NCI-H1092 (cell line): ENCODE results near the gene JAKMIP2.
A peak's percentile ranks its signal among the peaks of the same experiment; 100 is the strongest.

Source experiments
- DNase-seq: peaks from one replicate; lab custom pipeline; 2025; lab: John Stamatoyannopoulos, UW

Gene JAKMIP2

GRCh38 chr5:147697380-147697779, 85.1 kb downstream of the JAKMIP2 start:
- DNase-seq = no peak

DNA sequence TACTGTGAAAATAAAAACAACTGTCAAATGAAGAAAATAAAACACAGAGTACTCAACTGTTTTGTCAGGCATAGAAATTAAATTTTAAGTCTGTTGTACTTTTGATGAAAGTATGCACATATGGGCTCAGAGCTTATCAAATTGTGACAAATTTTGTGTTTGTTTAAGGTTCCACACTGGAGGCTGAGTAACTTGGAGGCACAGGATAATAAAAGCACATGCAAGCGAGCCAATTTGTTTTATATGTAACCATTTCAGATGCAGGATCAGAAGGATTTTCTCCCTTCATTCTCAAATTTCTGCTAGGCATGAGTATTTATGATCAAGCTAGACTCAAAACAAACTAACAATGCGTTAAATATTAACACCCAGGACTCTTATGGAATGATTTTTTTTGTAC, 87.8 kb downstream of the JAKMIP2 start:
- no peak for DNase-seq

DNA sequence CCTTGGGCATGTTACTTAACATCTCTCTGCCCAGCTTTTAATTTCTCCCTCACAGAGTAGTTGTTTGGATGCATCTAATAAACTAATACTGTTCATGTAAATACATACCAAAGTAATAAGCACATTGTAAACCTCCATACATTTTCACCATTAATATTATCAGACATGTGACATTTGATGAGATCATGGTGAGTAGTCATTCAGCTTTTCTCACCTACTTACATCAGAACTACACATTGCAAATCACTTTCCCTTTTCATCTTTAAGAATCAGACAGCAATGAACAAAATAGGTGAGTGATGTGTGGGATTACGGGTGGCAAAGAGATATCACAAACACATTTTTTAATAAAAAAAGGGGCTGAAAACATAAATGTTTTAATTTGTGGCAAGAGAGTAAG, 89.3 kb downstream of the JAKMIP2 start:
- DNase-seq = no peak

DNA sequence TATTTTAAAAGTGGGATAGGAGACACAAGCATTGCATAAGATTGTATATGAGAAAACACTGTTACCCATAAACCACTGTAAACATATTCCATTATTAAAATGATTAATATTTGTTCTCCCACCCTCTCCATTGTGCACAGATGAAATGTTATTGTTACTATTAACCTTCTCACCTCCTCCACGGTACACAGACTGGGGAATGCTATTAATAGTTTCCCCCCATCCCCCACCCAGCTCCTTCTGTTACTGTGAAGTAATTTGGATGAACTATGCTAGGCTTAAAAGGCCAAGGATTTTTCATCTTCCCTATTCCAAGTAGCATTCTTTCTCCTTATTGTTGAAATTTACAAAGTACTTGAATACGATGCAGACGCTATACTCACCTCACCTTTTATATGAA, 91.4 kb downstream of the JAKMIP2 start:
- DNase-seq = no peak

DNA sequence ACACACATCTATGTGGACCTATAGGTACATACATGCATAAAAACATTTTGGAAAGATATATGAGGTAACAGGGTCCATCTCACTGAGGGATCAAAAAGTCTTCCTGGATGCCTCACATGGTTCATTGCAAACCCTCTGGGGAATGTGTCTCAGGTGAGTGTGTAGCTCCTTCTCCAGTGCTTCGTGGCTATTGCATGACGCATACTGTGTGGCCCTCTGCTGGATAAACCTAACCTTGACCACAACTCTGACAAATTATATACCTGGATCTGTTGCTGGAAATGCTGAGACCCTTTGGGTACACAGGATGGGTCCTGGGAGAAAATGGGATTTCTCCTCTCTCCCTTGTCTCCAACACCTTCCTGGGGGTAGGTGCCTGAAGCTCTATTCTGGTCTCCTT, 91.9 kb downstream of the JAKMIP2 start:
- no peak for DNase-seq

DNA sequence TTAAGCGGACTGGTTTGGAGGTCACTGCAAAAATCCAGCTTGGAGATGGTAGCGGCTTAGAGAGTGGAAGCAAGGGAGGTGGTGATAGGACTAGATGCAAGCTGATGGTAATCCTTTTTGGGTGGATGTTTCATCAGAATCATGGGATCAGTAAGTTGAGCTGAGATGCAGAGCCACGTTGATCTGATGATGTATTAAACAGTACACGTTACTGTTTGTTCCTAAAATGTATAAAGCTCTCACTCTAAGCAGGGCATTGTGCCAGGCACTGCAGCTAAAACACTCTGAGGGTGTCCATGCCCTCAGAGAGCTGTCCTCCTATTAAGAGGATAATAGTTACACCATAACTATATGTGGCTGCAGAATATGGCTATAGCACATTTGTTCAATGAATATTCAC, 93.1 kb downstream of the JAKMIP2 start:
- no peak for DNase-seq

- no peak for DNase-seq
Measured at GRCh38 chr5:147688656-147689356, 93.7 kb downstream of the JAKMIP2 start.

DNA sequence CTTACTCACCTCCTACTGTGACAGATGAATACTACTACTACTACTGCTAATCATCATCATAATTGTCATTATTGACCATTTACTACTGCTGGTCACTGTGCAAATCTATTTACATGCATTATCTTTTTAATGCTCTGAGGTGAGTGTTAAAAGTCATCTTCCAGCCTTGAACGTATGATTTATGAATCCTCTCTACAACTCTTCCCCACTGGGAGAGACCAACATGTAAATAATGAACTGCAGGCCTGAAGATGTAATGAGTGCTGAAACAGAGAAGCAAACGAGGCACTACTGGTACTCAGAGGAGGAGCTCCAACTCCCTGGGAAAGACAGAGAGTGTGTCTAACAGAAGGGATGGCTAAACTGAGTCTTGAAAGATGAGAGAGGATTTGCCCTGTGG, 95.4 kb downstream of the JAKMIP2 start:
- DNase-seq = no peak

DNA sequence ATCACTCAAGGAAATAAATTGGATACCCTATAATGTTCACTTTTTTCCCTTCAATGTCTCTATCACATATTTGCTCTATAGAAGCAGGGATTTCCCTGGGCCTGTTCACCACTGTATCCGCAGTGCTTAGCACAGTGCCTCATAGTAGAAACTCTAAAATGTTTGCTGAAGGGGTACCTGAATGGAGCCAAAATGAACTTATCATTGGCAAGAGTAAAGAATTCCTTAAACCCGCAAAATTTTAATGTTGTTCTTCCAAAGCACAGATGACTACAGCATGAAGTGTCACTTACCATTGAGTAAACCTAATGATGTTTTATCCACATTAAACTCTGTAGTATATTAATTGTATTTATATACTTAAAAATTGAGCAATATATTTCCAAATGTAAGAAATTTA, 96.1 kb downstream of the JAKMIP2 start:
- DNase-seq = no peak

DNA sequence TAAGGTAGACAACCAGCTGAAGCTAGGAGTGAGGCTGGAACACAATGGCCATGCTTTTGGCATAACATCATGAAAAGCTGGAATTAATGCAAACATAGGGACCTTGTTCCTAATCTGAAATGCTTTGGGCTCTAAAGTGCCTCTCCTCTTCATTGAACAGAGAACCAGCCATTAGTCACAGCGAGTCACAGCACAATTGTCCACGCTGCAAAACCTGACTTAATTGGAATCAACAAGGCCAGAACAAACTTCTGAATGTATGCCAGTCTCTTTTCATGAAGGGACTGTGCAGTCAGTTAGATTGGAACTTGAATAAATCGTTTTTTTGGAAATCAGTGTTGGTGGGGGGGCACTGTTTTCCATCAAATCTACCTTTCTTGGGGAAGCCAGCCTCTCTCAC, 96.5 kb downstream of the JAKMIP2 start:
- DNase-seq = no peak

DNA sequence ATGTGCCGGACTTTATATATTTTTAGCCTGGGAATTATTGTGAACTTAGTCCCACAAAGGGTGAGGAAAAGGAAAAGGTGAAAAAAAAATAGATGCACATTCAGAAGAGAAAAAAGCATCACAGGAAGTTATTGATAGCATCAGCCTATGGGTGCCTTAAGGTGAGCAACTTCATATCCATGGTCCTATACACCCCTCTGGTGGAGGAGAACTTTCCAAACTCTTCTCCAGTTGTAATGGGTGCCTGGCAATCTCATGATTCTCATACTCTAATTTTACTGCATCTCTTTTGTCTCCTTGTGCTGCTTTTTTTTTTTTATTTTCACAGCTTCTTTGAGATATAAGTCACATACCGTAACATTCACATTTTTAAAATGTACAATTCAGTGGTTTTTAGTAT, 107.4 kb downstream of the JAKMIP2 start:
- DNase-seq = no peak

GRCh38 chr5:147674411-147674810, 108.1 kb downstream of the JAKMIP2 start:
- DNase-seq = no peak

GRCh38 chr5:147673791-147674190, 108.7 kb downstream of the JAKMIP2 start:
- no peak for DNase-seq

- peak; percentile 81 for DNase-seq
Measured at GRCh38 chr5:147673266-147673665, 109.3 kb downstream of the JAKMIP2 start.

- no peak for DNase-seq
Measured at GRCh38 chr5:147671365-147671764, 111.2 kb downstream of the JAKMIP2 start.

GRCh38 chr5:147670815-147671214, 111.7 kb downstream of the JAKMIP2 start:
- DNase-seq = no peak

DNA sequence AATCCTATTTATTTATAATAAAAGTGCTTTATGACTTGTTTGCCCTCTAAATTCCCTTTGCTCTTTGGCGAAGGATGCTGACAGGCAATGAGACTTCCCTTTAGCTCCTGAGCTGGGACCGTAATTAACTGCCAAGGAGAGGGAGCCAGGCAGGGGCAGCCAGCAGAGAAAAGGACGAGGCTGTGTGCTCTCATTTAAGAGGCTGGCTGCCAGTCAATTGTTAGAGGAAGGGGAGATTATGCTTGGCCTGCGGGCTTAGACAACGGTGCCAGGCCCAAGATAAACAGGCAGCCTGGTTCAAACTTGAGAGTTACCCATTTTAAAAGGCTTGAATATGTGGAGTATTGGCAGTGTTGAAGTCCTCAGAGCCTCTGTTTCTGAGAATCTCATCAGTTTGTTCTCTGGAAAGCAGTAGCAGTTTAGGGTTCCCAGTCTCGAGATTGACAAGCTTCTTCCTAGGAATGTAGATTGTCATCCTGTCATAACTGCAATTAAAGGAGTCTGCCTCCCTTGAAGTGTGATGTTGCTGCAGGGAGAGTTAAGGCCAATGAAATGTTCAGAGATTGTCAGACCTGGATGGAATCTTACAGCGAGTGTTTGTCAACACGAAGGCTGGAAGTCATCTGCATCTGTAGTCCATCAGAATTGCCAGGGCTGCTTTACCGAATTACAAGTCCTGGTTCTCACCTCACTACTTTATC, 113.2 kb downstream of the JAKMIP2 start:
- peak; percentile 32 for DNase-seq

GRCh38 chr5:147668385-147668784, 114.1 kb downstream of the JAKMIP2 start:
- no peak for DNase-seq

DNA sequence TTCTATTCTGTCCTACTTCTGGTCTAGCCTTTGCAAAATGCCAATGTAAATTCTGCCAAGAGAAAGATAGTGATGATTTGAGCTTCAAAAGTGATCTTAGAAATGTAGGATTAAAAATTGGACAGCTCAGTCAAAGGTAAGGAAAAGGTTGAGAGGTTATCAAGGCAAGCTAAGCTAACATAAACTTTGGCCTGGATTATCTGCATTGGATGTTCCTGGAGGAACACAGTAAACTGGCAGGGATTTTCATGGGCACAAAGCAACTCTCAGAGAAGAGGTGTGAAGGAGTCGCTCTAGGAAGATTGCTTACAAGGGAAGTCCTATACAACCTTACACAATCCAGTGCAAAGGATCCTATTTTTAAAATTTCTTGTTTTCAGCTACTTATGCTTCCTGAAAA, 115.2 kb downstream of the JAKMIP2 start:
- no peak for DNase-seq

DNA sequence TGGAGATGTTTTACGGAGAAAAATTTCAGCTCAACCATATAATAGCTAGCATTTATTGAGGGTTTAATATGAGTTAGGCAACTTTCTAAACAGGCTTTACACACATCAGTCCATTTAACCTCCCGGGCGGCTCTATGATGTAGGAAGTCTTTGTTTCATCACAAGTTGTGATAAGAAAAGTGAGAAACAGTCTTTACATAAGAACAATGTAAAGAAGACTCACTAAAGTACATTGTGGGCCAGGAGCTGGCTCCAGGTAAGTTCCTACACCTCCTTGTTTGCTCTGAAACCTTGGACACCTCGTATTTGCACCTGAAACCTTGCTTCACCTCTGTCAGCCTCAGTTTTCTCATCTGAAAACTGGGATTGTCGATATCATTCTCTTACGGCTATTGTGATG, 116.1 kb downstream of the JAKMIP2 start:
- DNase-seq = no peak

- DNase-seq = no peak
Measured at GRCh38 chr5:147661541-147661940, 121.0 kb downstream of the JAKMIP2 start.

DNA sequence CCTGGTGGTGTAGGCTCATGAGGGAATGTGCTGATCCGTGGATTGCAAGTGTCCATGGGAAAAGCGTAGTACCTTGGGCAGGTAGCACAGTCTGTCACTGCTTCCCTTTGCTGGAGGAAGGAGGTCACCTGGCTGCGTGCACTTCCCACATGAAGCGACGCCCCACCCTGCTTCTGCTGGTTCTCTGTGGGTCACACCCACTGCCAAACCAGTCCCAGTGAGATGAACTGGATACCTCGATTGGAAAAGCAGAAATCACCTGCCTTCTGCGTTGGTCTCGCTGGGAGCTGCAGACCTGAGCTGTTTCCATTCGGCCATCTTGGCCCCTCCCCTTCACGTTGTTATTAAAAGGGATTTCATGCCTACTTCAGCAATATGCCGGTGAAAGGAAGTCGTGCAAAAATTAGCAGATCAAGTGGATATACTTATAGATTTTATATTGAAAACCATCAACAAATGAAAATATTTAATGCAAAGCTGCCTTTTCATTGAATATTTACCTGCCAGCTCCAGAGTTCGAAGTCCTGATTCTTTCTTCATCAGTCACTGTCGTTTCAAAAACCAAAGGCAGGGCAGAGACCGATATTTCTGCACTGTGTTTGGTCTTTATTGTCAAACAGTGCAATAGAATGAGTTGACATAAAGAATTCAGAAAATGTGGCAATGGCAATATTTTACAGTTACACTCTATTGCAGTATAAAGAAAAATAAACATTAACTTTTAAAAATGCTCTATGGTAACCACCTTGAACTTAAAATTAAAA, 123.2 kb downstream of the JAKMIP2 start:
- DNase-seq = no peak

DNA sequence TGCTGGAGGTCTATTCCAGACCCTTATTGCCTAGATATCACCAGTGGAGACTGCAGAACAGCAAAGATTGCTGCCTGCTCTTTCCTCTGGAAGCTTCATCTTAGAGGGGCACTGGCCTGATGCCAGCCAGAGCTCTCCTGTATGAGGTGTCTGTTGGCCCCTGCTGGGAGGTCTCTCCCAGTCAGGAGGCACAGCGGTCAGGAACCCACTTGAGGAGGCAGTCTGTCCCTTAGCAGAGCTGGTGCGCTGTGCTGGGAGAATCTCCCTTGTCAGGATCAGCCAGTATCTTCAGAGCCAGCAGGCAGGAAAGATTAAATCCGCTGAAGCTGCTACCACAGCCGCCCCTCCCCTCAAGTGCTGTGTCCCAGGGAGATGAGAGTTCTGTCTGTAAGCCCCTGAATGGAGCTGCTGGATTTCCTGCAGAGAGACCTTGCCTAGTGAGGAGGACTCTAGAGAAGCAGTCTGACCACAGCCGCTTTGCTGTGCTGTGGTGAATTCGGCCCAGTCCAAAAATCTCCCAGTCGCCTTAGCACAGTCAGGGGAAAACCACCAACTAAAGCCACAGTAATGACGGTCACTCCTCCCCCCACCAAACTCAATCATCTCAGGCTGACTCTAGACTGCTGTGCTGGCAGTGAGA, 124.1 kb downstream of the JAKMIP2 start:
- DNase-seq = no peak
